ENCODE measurements around the gene CFAP100. TPM values are rescaled to one million over a fixed set of nuclear protein-coding genes. Genes with fewer than 3 reads are reported as not detected.

Gene CFAP100
- total and polyA plus RNA-seq, 2 of the 4 experiments (the other 2 are of a cell fraction), result not detected

DNA sequence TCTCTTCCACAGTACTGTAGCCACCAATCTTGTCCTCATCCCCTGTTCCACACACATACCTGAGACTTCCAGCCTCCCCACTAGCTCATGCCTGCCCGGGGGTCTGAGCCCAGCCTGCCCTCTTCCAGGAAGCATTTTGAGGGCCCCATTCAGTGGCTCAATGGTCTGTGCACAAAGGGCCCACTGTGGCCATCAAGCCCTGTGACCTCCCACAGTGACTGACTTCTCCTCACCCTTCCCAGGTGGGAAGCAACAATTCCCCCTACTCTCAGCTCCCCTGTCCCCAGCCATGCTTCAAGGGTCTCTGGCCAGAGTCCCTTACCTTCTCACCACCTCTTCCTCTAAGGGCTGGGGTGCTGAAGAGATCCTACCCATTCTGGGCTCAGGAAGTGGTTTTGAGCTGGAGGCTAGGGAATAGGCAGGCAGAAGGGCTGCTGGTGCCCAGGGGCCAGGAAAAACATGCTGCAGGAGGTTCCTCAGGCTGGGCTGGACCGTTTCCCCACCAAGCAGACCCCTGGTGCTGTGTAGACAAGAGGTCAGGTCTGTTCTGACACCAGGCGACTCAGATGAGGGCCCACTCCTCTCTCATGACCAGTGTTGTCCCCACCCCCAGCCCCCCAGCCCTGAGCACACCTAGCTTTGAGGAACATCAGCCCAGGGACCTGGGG, 34.5 kb upstream of the CFAP100 start:
- Histone ChIP-seq H4K8ac (ENCODE audit: low read depth in 2 of 2, low read length in 2 of 2) (no peak overlapping the region), H2AK5ac (ENCODE audit: low read depth, low read length) (no peak overlapping the region), H3K14ac (replicated peaks; ENCODE audit: low read depth, low read length) (no peak overlapping the region), H3K23ac (ENCODE audit: low read depth, low read length) (no peak overlapping the region; the same call in 1 of the 2 replicates), H3K4me2 (ENCODE audit: low read depth, low read length) (no peak overlapping the region), H3K36me3 (ENCODE audit: control insufficient read depth, insufficient read depth, low read length) (no peaks in the 10 kb centered on the region), H3K27me3 (ENCODE audit: control insufficient read depth, insufficient read depth, low read length) (peaks cover 56% of the 10 kb centered on the region), H3K27ac (ENCODE audit: insufficient read depth, low read length) (no peak overlapping the region), H3K9me1 (ENCODE audit: insufficient read depth, low read length) (no peaks in the 10 kb centered on the region), H2BK120ac (ENCODE audit: low read depth, low read length) (no peak overlapping the region), H2BK5ac (ENCODE audit: low read depth, low read length, poor library complexity, severe bottlenecking) (no peak overlapping the region), H3K18ac (ENCODE audit: low read depth, low read length) (no peak overlapping the region), H2BK20ac (ENCODE audit: low read depth, low read length) (no peak overlapping the region), H2AFZ (replicated peaks; ENCODE audit: low read length, poor library complexity) (no peak overlapping the region), H2BK15ac (ENCODE audit: low read depth, low read length) (no peak overlapping the region), H3K4ac (ENCODE audit: low read depth, low read length) (no peak overlapping the region), H4K91ac (ENCODE audit: insufficient read depth, low read depth, low read length) (no peak overlapping the region), H3K4me1 (ENCODE audit: control insufficient read depth, insufficient read depth, low read length) (0 out of 2 replicates have a peak, but pooled peaks cover 3% of the 10 kb centered on the region), H4K5ac (ENCODE audit: low read depth, low read length) (no peak overlapping the region), H3K56ac (ENCODE audit: extremely low read depth, insufficient read depth, low read length) (no peak overlapping the region), H3K4me3 (ENCODE audit: insufficient read depth, low read depth, low read length) (no peak overlapping the region), H4K20me1 (ENCODE audit: insufficient read depth, low read length) (no peaks in the 10 kb centered on the region), H3K79me1 (ENCODE audit: low read depth in 1 of 2, low read length in 2 of 2) (no peaks in the 10 kb centered on the region), H2AK9ac (replicated peaks; ENCODE audit: low read depth, low read length, poor library complexity) (no peak overlapping the region), H3K9ac (ENCODE audit: low read depth, low read length) (no peak overlapping the region), H3K9me3 (ENCODE audit: control insufficient read depth, insufficient read depth, low read length) (peaks cover 2% of the 10 kb centered on the region; the same call in 1 of the 2 replicates)
- DNase-seq, result no peak
- ChIA-PET CTCF (no interaction called here), POLR2A (ENCODE audit: unreplicated experiment) (no interaction called here)
- no TSS peak for BruUV-seq (replicated peaks)
- no peak for TF ChIP-seq MAFK (IDR thresholded peaks at IDR 0.05; ENCODE audit: low read depth, low read length)
- no peak for TF ChIP-seq NFE2L2 (IDR thresholded peaks at IDR 0.05; ENCODE audit: low read depth, low read length)
- dilution Hi-C loops (cut with HindIII; ENCODE audit: low sequenced_read_pairs, unreplicated experiment), result no loop called here
- 50% methylated on average over 1 of the region's 3 CpGs; no CpG with 5 or more reads in 1 of the 2 experiments for WGBS, 2 experiments (ENCODE audit: extremely low coverage in 2 of 2, insufficient read length in 1 of 2)
- in situ Hi-C loops (cut with MboI; ENCODE audit: low sequenced_read_pairs), result no loop called here
- no peak for ATAC-seq (ENCODE audit: low read depth)
- intact Hi-C loops (cut with micrococcal nuclease), result no loop called here
